Spinal cord (tissue), 10 donors: ENCODE data around the gene NUDT9. TPM values are rescaled to one million over a fixed set of nuclear protein-coding genes. Genes with fewer than 3 reads are reported as not detected.
A peak's percentile ranks its signal among the peaks of the same experiment; 100 is the strongest.
"Not testable (repeated sequence)": the region's sequence is repeated elsewhere in the genome, so short reads cannot be mapped to it uniquely, and the experiment has no call there.

Source experiments
- DNase-seq, 6 donors: peaks; one replicate each; pipeline versions ENCODE4 v3.0.0 to v3.0.0-alpha.2; 2013 to 2015; ENCODE audit warnings: low spot score in 6 of 6, low read depth in 4 of 6
- H3K27ac ChIP-seq: one replicate; pipeline ENCODE4 v1.5.1; 2013; ENCODE audit warnings: low read depth, low read length, control low read depth
- H3K27me3 ChIP-seq: one replicate; pipeline ENCODE4 v1.6.1; 2013; ENCODE audit warnings: low read length; ENCODE audit not compliant: control insufficient read depth, insufficient read depth
- H3K36me3 ChIP-seq: one replicate; pipeline ENCODE4 v1.6.1; 2013; ENCODE audit warnings: low read length; ENCODE audit not compliant: control insufficient read depth, insufficient read depth
- H3K4me1 ChIP-seq: one replicate; pipeline ENCODE4 v1.6.1; 2013; ENCODE audit warnings: low read length; ENCODE audit not compliant: control insufficient read depth, insufficient read depth
- H3K4me3 ChIP-seq: one replicate; pipeline ENCODE4 v1.5.1; 2013; ENCODE audit warnings: low read depth, low read length, control low read depth
- H3K9me3 ChIP-seq: one replicate; pipeline ENCODE4 v1.6.1; 2013; ENCODE audit warnings: low read length; ENCODE audit not compliant: control insufficient read depth, insufficient read depth
- WGBS: methylation state at CpG from one replicate; pipeline ENCODE4 v1.1.5; 2013; ENCODE audit warnings: missing lambda C conversion rate; ENCODE audit not compliant: insufficient coverage; 5-methylcytosine and 5-hydroxymethylcytosine counted together
- long read RNA-seq, 4 donors: transcript quantifications; one replicate each; lab custom pipeline, GENCODE V29; 2026
- polyA plus RNA-seq, 2 donors: library from polyadenylated mRNA; unstranded; fragments of 120-200 nt; gene quantifications; one replicate each; pipeline ENCODE4 v1.2.1, GENCODE V29; 2013; ENCODE audit not compliant: insufficient read length in 2 of 2
- total RNA-seq, 2 donors: library from RNA; depleted of rRNA in 1 of 2; stranded (reverse); fragments of 120-200 nt in 1 of 2; fragments of >200 nt in 1 of 2; gene quantifications; one replicate each; pipeline versions ENCODE4 v1.2.3 to v1.2.4, GENCODE V29; 2013 to 2014
- donor health status: healthy.

Gene NUDT9, protein sequence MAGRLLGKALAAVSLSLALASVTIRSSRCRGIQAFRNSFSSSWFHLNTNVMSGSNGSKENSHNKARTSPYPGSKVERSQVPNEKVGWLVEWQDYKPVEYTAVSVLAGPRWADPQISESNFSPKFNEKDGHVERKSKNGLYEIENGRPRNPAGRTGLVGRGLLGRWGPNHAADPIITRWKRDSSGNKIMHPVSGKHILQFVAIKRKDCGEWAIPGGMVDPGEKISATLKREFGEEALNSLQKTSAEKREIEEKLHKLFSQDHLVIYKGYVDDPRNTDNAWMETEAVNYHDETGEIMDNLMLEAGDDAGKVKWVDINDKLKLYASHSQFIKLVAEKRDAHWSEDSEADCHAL
- 10 to 100 TPM; 21.3 to 21.7 TPM for total RNA-seq
- 10 to 100 TPM; 40.8 to 44.8 TPM for polyA plus RNA-seq
- long read RNA-seq, donor 1, transcript NUDT9-201 (8 exons, 1,701 nt) = major isoform, 14 of 25 reads
- long read RNA-seq, donor 1, partial matches to known transcripts = 10 of 25 reads
- long read RNA-seq, donor 1, other reads (novel, unspliced or antisense) = 0 of 25 reads
- long read RNA-seq, donor 2, partial matches to known transcripts = 0 of 4 reads
- long read RNA-seq, donor 2, other reads (novel, unspliced or antisense) = 0 of 4 reads
- long read RNA-seq, donor 3, partial matches to known transcripts = 16 of 47 reads
- long read RNA-seq, donor 3, other reads (novel, unspliced or antisense) = 28 of 47 reads
- long read RNA-seq, donor 4, transcript NUDT9-201 (8 exons, 1,701 nt) = major isoform, 10 of 35 reads
- long read RNA-seq, donor 4, partial matches to known transcripts = 25 of 35 reads
- long read RNA-seq, donor 4, other reads (novel, unspliced or antisense) = 0 of 35 reads

DNA sequence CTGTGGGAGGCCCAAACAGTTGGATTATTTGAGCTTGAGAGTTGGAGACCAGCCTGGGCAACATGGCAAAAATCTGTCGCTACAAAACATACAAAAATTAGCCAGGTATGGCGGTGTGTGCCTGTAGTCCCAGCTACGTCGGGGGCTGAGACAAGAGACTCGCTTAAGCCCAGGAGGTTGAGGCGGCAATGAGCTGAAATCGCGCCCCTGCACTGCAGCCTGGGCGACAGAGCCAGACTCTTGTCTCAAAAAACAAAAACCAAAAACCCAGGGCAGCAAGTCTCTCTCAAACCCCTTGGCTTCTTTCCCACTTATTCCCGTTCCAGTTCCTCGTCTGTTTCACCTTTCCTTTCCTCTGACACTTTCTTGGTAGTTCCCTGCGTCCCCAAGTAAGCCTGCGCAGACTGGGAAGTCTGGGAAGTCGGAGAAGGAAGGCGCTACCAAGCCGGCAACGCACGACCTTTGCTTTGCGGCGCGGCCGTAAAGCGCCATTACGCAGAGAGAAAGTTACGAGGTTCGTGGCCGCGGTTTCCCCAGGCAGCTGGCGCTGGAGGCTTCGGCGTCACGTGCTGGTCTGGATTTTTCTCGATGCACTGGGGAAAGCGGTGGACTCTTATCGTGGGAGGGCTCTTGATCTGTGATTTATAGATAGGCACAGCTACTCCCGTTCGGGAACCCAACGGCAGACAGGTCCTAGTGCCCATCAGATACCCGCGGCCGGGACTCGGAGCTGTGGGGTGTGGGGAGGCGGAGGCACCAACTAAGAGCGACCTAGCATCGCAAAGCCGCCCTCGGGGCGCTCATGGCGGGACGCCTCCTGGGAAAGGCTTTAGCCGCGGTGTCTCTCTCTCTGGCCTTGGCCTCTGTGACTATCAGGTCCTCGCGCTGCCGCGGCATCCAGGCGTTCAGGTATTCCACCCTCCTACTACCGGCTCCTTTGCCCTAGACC lies at the start of gene NUDT9:
Gene NUDT9 (plus strand): TSS at position 470 of the 949 bp plus-strand sequence. CDS start 333 bp downstream, at position 803.
- DNase-seq = peak; percentile 93 to 99 (median 96)
- Histone ChIP-seq H3K4me1 (peaks cover 18% of the 10 kb centered on the region), H3K27ac (peak within 1 kb of the TSS; percentile 98), H3K4me3 (peak within 1 kb of the TSS; percentile 99), H3K27me3 (no peaks in the 10 kb centered on the region), H3K36me3 (no peaks in the 10 kb centered on the region), H3K9me3 (no peaks in the 10 kb centered on the region)
- 2% methylated on average over 48 of the region's 58 CpGs for whole genome bisulfite sequencing

DNA sequence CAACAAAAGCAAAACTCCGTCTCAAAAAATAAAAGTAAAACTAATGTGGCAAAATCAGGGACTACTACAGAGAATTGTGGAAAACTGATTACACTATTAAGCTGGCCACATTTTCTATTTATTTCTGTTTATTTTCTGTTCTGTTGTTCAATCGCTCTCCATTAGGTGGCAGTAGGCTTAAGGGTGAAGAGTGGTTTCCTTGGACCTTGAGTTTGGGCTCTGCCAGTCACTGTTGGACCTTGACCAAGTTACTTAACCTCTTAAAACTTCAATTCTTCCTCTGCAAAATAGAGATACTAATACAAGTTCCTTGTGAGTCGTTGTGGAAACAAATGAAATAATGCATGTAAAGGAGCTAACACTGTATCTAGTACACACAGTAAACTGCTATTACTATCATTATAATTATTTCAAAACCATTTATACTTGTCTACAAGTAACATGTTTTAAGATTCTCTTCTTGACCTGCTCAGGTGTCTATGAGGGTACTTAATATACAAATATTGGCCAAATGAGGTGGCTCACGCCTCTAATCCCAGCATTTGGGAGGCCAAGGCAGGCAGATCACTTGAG lies 46.6 kb upstream of the NUDT9 start:
- peak; percentile 15 to 74 (median 40) for DNase-seq
- WGBS = 80% methylated on average over 1 of the region's 4 CpGs
- no peak overlapping the region for H3K27ac ChIP-seq

DNA sequence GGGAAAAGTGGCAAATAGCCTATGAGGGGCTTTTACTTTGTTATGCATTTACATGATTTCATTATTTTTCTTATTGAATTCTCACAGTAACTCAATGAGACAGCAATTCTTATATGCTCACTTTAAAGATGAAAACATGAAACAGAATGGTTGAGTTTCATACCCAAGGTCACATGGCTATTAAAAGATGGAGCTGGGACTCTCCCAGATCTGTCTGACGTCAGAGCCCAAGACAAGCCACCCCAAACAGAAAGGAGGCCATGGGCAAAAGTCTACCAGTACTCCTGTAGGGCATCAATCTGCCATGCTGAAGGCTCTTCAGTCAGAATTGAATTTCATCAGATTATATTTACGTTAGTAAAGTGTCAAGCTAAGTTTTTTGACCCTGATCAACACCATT lies 44.6 kb upstream of the NUDT9 start:
- no peaks in the 10 kb centered on the region for H3K9me3 ChIP-seq
- H3K27ac ChIP-seq = no peak overlapping the region
- H3K36me3 ChIP-seq = peaks cover 5% of the 10 kb centered on the region
- no peak for DNase-seq
- no peak overlapping the region for H3K4me3 ChIP-seq
- WGBS = 89% methylated on average over 1 of the region's 2 CpGs
- no peaks in the 10 kb centered on the region for H3K4me1 ChIP-seq
- H3K27me3 ChIP-seq = no peaks in the 10 kb centered on the region

More for the DNA sequence above, 46.6 kb upstream of the NUDT9 start:
- Histone ChIP-seq H3K4me1 (no peaks in the 10 kb centered on the region), H3K27me3 (no peaks in the 10 kb centered on the region), H3K4me3 (no peak overlapping the region), H3K36me3 (peaks cover 3% of the 10 kb centered on the region), H3K9me3 (no peaks in the 10 kb centered on the region)

DNA sequence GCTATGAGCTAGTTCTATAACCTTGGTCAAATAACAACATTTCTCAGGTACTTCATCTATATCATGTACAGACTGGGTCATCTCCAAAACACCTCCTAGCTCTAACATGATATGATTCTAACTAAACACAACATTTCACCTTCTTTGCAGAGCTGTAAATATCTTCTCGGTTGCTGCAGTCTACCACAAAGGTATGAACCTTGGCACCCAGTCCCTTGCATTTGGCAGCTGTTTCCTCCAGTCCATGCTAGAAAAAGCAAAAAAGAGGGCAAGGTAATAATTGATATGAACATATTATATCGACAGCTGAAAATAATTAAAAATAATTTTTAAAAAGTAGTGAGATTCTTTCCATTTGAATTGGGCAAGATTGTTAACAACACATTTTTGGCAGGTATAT lies 40.3 kb upstream of the NUDT9 start:
- H3K4me3 ChIP-seq = no peak overlapping the region
- H3K4me1 ChIP-seq = no peaks in the 10 kb centered on the region
- peaks cover 2% of the 10 kb centered on the region for H3K36me3 ChIP-seq
- H3K27me3 ChIP-seq = no peaks in the 10 kb centered on the region
- WGBS = no CpG with 5 or more reads among the region's 2 CpGs
- H3K9me3 ChIP-seq = no peaks in the 10 kb centered on the region
- no peak overlapping the region for H3K27ac ChIP-seq
- DNase-seq = no peak

DNA sequence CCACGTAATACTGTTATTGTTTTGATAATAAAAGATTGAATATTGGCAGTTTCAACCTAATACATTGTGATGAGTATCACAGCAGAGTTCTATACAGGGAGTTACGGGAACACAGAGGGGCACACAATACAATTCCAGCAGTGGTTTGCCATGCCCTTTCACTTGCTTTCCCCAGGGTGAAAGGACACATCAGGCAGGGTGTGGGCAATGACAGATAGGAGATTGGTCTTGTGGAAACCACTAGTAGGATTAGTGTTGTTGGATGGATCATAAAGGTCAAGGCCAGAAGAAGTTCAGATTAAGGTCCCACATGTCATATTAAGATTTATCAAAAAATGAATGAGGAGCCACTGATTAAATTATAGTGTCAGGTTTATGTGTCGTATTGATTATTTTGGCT lies 39.4 kb upstream of the NUDT9 start:
- no peak overlapping the region for H3K27ac ChIP-seq
- 86% methylated on average over 2 of the region's 3 CpGs for WGBS

DNA sequence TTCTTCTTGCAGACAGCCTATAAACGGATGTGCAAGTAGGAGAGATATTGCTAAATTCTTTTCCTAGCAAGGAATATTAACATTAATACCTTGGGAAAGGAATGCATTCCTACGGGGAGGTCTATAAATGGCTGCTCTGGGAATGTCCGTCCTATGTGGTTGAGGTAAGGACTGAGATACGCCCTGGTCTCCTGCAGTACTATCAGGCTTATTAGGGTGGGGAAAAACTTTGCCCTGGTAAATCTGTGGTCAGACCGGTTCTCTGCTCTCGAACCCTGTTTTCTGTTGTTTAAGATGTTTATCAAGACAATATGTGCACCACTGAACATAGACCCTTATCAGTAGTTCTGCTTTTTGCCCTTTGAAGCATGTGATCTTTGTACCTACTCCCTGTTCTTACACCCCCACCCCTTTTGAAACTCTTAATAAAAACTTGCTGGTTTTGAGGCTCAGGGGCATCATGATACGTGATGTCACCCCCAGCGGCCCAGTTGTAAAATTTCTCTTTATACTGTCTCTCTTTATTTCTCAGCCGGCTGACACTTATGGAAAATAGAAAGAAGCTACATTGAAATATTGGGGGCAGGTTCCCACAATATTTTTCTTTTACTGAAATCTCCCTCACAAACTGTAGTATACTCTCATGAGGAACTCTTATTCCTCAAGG lies 37.8 kb upstream of the NUDT9 start:
- H3K27ac ChIP-seq, H3K27me3 ChIP-seq, DNase-seq, H3K36me3 ChIP-seq, H3K4me3 ChIP-seq, H3K4me1 ChIP-seq, H3K9me3 ChIP-seq: not testable (repeated sequence)
- WGBS = 93% methylated on average over 3 of the region's 9 CpGs

More for the DNA sequence above, 39.4 kb upstream of the NUDT9 start:
- H3K4me1 ChIP-seq = no peaks in the 10 kb centered on the region
- H3K9me3 ChIP-seq = no peaks in the 10 kb centered on the region
- no peaks in the 10 kb centered on the region for H3K27me3 ChIP-seq
- peaks cover 2% of the 10 kb centered on the region for H3K36me3 ChIP-seq
- DNase-seq = no peak
- no peak overlapping the region for H3K4me3 ChIP-seq

DNA sequence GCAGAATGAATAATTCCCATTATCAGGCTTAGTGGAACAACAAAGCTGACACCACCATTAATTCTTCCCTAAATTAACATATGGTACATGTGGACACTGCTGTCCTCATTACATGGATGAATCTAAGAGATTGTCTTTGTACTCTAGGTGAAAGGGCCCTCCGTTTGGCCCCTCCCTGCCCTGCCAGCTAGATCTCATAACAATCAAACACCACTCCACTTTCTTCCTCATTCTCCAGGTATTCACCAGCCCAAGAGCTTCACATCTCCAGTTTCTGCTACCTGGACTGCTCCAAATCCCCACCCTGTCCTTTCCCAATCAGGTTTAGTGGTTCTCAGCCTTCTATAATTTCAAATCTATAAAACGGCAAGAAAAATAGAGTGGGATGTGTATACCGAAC lies 35.1 kb upstream of the NUDT9 start:
- no CpG with 5 or more reads among the region's 3 CpGs for WGBS
- Histone ChIP-seq H3K36me3 (no peaks in the 10 kb centered on the region), H3K27me3 (no peaks in the 10 kb centered on the region)

DNA sequence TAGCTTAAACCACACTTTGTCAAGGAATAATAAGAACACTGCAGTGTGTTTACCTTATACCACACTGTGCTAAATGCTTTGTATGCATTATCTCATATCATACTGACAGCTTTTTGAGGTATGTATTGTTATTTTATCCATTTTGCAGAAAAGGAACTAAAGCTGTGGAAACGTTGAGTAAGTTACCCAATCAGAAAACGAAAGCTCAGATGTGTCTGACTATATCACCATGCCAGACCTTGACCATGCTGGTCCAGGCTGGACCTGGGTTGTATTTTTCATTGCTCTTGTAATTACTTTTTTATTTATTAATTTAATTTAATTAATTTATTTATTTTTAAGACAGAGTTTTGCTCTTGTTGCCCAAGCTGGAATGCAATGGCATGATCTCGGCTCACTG lies 33.5 kb upstream of the NUDT9 start:
- DNase-seq = no peak
- WGBS = no CpG with 5 or more reads among the region's 3 CpGs
- no peak overlapping the region for H3K4me3 ChIP-seq

More for the DNA sequence above, 35.1 kb upstream of the NUDT9 start:
- no peak overlapping the region for H3K4me3 ChIP-seq
- H3K27ac ChIP-seq = no peak overlapping the region
- DNase-seq = no peak
- H3K4me1 ChIP-seq = peaks cover 11% of the 10 kb centered on the region
- H3K9me3 ChIP-seq = no peaks in the 10 kb centered on the region

More for the DNA sequence above, 33.5 kb upstream of the NUDT9 start:
- Histone ChIP-seq H3K27ac (no peak overlapping the region), H3K4me1 (peaks cover 11% of the 10 kb centered on the region), H3K36me3 (no peaks in the 10 kb centered on the region), H3K27me3 (no peaks in the 10 kb centered on the region), H3K9me3 (no peaks in the 10 kb centered on the region)
